ENCODE results near the gene TIA1.

DNA sequence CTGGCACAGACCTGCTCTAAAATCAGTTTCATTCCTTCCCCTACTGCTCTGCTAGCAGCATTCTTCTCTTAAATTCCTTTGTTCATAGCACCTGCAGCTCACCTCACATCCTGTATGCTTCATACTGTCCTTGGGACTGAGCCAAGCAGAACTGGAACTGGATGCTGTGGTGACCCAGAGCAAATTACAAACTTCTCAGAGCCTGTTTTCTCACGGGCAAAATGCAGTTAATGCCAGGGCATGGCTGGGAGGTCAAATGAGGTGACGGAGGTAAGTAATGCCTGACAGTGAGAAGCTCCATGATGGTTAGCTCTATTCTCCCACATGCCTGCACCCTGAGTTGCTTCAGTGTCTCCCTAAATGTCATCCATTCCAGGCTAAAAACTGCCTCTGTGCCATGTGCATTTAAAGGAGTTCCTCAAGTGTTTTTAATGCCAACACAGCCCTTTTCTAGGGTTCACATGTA lies 87.3 kb downstream of the TIA1 start:
- TF ChIP-seq, protein P1, sequence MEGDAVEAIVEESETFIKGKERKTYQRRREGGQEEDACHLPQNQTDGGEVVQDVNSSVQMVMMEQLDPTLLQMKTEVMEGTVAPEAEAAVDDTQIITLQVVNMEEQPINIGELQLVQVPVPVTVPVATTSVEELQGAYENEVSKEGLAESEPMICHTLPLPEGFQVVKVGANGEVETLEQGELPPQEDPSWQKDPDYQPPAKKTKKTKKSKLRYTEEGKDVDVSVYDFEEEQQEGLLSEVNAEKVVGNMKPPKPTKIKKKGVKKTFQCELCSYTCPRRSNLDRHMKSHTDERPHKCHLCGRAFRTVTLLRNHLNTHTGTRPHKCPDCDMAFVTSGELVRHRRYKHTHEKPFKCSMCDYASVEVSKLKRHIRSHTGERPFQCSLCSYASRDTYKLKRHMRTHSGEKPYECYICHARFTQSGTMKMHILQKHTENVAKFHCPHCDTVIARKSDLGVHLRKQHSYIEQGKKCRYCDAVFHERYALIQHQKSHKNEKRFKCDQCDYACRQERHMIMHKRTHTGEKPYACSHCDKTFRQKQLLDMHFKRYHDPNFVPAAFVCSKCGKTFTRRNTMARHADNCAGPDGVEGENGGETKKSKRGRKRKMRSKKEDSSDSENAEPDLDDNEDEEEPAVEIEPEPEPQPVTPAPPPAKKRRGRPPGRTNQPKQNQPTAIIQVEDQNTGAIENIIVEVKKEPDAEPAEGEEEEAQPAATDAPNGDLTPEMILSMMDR (conservative IDR thresholded peaks at IDR 0.05; ENCODE audit: low read length): no peak
- no peak for TF ChIP-seq EZH2phosphoT487 (IDR thresholded peaks at IDR 0.05; ENCODE audit: borderline replicate concordance, low read depth, low read length)
